HepG2 (cell line): ENCODE measurements around the gene GATD1. TPM values are rescaled to one million over a fixed set of nuclear protein-coding genes. Genes with fewer than 3 reads are reported as not detected.

ENCODE experiments used
- ATAC-seq: fragments of 200-7000 bp; cut with Tn5 transposase; 3 replicates; pipeline ENCODE4 v1.9.1; 2020; ENCODE audit warnings: mild to moderate bottlenecking, moderate library complexity
- BruUV-seq: library from RNA; stranded (reverse); fragments of 400-500 nt; replicated peaks from 2 replicates; lab custom pipeline; 2021; lab: Mats Ljungman, UMichigan
- CTCF ChIA-PET: fragments of 300-600 bp; formaldehyde crosslinking; extraction: SDS; loops from one replicate; lab custom pipeline; 2021; ENCODE audit warnings: low total read pairs, inconsistent platforms, low intra/inter-chr PET ratio; lab: Yijun Ruan, JAX
- POLR2A ChIA-PET: fragments of 350-600 bp; sonication (Branson Sonifier 250); formaldehyde crosslinking; loops from one replicate; lab custom pipeline; 2020; ENCODE audit warnings: antibody characterized with exemption, inconsistent platforms; lab: Yijun Ruan, JAX
- DNase-seq: peaks from one replicate; pipeline ENCODE4 v3.0.0-alpha.2; 2015; ENCODE audit warnings: low spot score
- FAIRE-seq: peaks from 3 replicates; lab custom pipeline; 2011; peaks lifted over from hg19 to GRCh38; lab: Jason Lieb, UNC
- H2AFZ ChIP-seq: one replicate; pipeline ENCODE4 v1.6.1; 2011; ENCODE audit warnings: low read length, inconsistent platforms
- H3K27ac ChIP-seq: fragments of 300-600 bp; 3 replicates; pipeline ENCODE4 v1.8.0; 2011; ENCODE audit warnings: mixed run types, mild to moderate bottlenecking, mixed read lengths, low read length, inconsistent platforms; ENCODE audit not compliant: insufficient read depth; ENCODE audit errors: extremely low read length
- H3K27me3 ChIP-seq, 2 experiments: fragments of 200-600 bp in 1 of 2; 2 replicates in 1 of 2; 3 replicates in 1 of 2; pipeline versions ENCODE4 v1.6.0 to v1.8.0; 2011; ENCODE audit warnings: low read length in 2 of 2, mild to moderate bottlenecking in 2 of 2, moderate library complexity in 2 of 2, inconsistent platforms in 1 of 2; ENCODE audit not compliant: insufficient read depth in 2 of 2, control insufficient read depth in 1 of 2
- H3K36me3 ChIP-seq, 2 experiments: fragments of 200-600 bp in 1 of 2; replicated peaks in 1 of 2; 2 replicates in 1 of 2; 3 replicates in 1 of 2; pipeline versions ENCODE4 v1.5.1 to v1.8.0; 2011; ENCODE audit warnings: low read length in 2 of 2, inconsistent platforms in 1 of 2; ENCODE audit not compliant: insufficient read depth in 2 of 2, control insufficient read depth in 1 of 2
- H3K4me1 ChIP-seq: 2 replicates; pipeline ENCODE4 v1.5.1; 2012; ENCODE audit warnings: low read length, inconsistent platforms; ENCODE audit not compliant: insufficient read depth
- H3K4me2 ChIP-seq: 2 replicates; pipeline ENCODE4 v1.6.0; 2011; ENCODE audit warnings: low read depth, low read length, inconsistent platforms
- H3K4me3 ChIP-seq, 3 experiments: fragments of 200-600 bp in 1 of 3; sonication (generic), shearing (Covaris generic) in 1 of 3; replicated peaks in 1 of 3; 2 replicates each; pipeline ENCODE4 v1.5.1; 2011 to 2016; ENCODE audit warnings: low read length in 3 of 3, inconsistent platforms in 2 of 3, low read depth in 2 of 3, mild to moderate bottlenecking in 2 of 3, control low read depth in 1 of 3, mixed read lengths in 1 of 3; ENCODE audit not compliant: insufficient read depth in 1 of 3
- H3K79me2 ChIP-seq: one replicate; pipeline ENCODE4 v1.6.1; 2011; ENCODE audit warnings: low read length, inconsistent platforms; ENCODE audit not compliant: insufficient read depth
- H3K9ac ChIP-seq: 2 replicates; pipeline ENCODE4 v1.6.0; 2011; ENCODE audit warnings: mild to moderate bottlenecking, low read depth, low read length, inconsistent platforms; ENCODE audit not compliant: insufficient read depth
- H3K9me3 ChIP-seq: 2 replicates; pipeline ENCODE4 v1.5.1; 2012; ENCODE audit warnings: mild to moderate bottlenecking, low read length
- H4K20me1 ChIP-seq: 2 replicates; pipeline ENCODE4 v1.6.0; 2011; ENCODE audit warnings: inconsistent platforms, mild to moderate bottlenecking, low read length, moderate library complexity; ENCODE audit not compliant: insufficient read depth
- KDM2A ChIP-seq: sonication (generic); formaldehyde crosslinking; IDR thresholded peaks from 2 replicates; pipeline ENCODE4 v1.4.0; 2020; ENCODE audit warnings: low read depth, missing genetic modification reagents, borderline replicate concordance
- NFKBIZ ChIP-seq: IDR thresholded peaks from 2 replicates; pipeline ENCODE4 v1.6.1; 2018; ENCODE audit warnings: missing genetic modification reagents, missing compliant biosample characterization
- SAP130 ChIP-seq: IDR thresholded peaks from 2 replicates; pipeline ENCODE4 v1.6.1; 2016; ENCODE audit warnings: low read depth
- ZFX ChIP-seq: sonication (generic); formaldehyde crosslinking; IDR thresholded peaks from 2 replicates; pipeline ENCODE4 v1.4.0; 2020; ENCODE audit warnings: mild to moderate bottlenecking, low read depth, missing genetic modification reagents, moderate library complexity
- ZNF224 ChIP-seq: sonication (generic); formaldehyde crosslinking; IDR thresholded peaks from 2 replicates; pipeline ENCODE4 v1.5.0; 2020; ENCODE audit warnings: mild to moderate bottlenecking, missing genetic modification reagents
- ZNF282 ChIP-seq: fragments of 450-650 bp; IDR thresholded peaks from 2 replicates; pipeline ENCODE4 v1.6.1; 2018; ENCODE audit not compliant: partially characterized antibody
- ZNF496 ChIP-seq: sonication (generic); formaldehyde crosslinking; IDR thresholded peaks from 2 replicates; pipeline ENCODE4 v1.8.1; 2023; ENCODE audit warnings: mild to moderate bottlenecking, moderate library complexity, missing genetic modification reagents; ENCODE audit not compliant: insufficient replicate concordance
- ZNF737 ChIP-seq: sonication (generic); formaldehyde crosslinking; IDR thresholded peaks from 2 replicates; pipeline ENCODE4 v1.5.0; 2020; ENCODE audit warnings: missing genetic modification reagents, mild to moderate bottlenecking, borderline replicate concordance
- ZNF891 ChIP-seq: sonication (generic); formaldehyde crosslinking; IDR thresholded peaks from 2 replicates; pipeline ENCODE4 v1.5.0; 2020; ENCODE audit warnings: mild to moderate bottlenecking, missing genetic modification reagents
- WGBS: methylation state at CpG from one replicate; pipeline ENCODE4 v1.1.6; 2017; ENCODE audit warnings: low lambda C conversion rate; 5-methylcytosine and 5-hydroxymethylcytosine counted together
- in situ Hi-C: cut with HindIII; loops from 2 replicates; pipeline ENCODE4 v1.10.0; 2017; ENCODE audit warnings: low pct_unique_long_range_greater_than_20kb; ENCODE audit not compliant: extremely low pct_ligation_motif_present
- intact Hi-C: fragments of 100-400 bp; cut with micrococcal nuclease; formaldehyde crosslinking; loops from one replicate; pipeline ENCODE4 v1.10.0; 2022; ENCODE audit not compliant: unreplicated experiment
- polyA plus RNA-seq, 8 experiments: library from polyadenylated mRNA; depleted of rRNA in 3 of 8; stranded (reverse) in 7 of 8; unstranded in 1 of 8; fragments of >200 nt; fragmentation: Illumina TruSeq in 4 of 8; extraction: Trizol in 4 of 8; gene quantifications; 2 replicates each; pipeline versions ENCODE4 v1.2.1 to v1.2.3, GENCODE V29; 2011 to 2016; ENCODE audit warnings: low read depth in 4 of 8, missing spikeins in 1 of 8, mixed read lengths in 1 of 8; ENCODE audit not compliant: insufficient read depth in 1 of 8
- total RNA-seq, 5 experiments: library from RNA; depleted of rRNA; stranded (reverse); fragments of >200 nt; fragmentation: Illumina TruSeq; extraction: Trizol; gene quantifications; 2 replicates each; pipeline ENCODE4 v1.2.3, GENCODE V29; 2016; ENCODE audit warnings: low read depth in 1 of 5
- TF ChIP-seq, protein P1 (sequence below): sonication (generic); formaldehyde crosslinking; IDR thresholded peaks from 2 replicates; pipeline ENCODE4 v1.5.1; 2020; ENCODE audit warnings: mild to moderate bottlenecking, missing genetic modification reagents, borderline replicate concordance
- TF ChIP-seq, protein P2 (sequence below): sonication (generic); formaldehyde crosslinking; IDR thresholded peaks from 2 replicates; pipeline ENCODE4 v1.5.0; 2020; ENCODE audit warnings: missing genetic modification reagents, mild to moderate bottlenecking, borderline replicate concordance
- TF ChIP-seq, protein P3 (sequence below): sonication (generic); formaldehyde crosslinking; IDR thresholded peaks from 2 replicates; pipeline ENCODE4 v1.5.1; 2020; ENCODE audit warnings: mild to moderate bottlenecking, missing genetic modification reagents, moderate library complexity

GATD1 gene
- total and polyA plus RNA-seq, 2 of the 13 experiments (the other 11 are each of a cell fraction or from before 2014, with no cell fraction given) = 31.3 to 60.5 TPM

GRCh38 chr11:803770-804598 is 26.7 kb upstream of the GATD1 start:
- POLR2A ChIA-PET = interaction anchor here (1.5 to 4.6 kb wide), 4 partner anchors 8 to 35 kb away, joined by 6 to 56 read pairs (median 14); partner anchors contain the start of gene PNPLA2
- Histone ChIP-seq H3K79me2 (peaks cover 25% of the 10 kb centered on the region), H3K4me3 (peak overlapping the region; percentile 60 to 82 (median 80)), H4K20me1 (no peaks in the 10 kb centered on the region), H3K27me3 (no peaks in the 10 kb centered on the region; a peak in 1 of 5 replicates), H3K9ac (peak overlapping the region; percentile 79), H3K4me2 (peak overlapping the region; percentile 94), H2AFZ (no peak overlapping the region), H3K4me1 (peaks cover 36% of the 10 kb centered on the region), H3K36me3 (peaks cover 7 to 8% of the 10 kb centered on the region in 2 experiments; a peak in 3 of 5 replicates), H3K9me3 (no peaks in the 10 kb centered on the region), H3K27ac (peak overlapping the region; percentile 19)
- FAIRE-seq (no peak), DNase-seq (no peak), ATAC-seq (peak; percentile 10)
- no TSS peak for BruUV-seq
- in situ Hi-C loops = no loop called here
- 29% methylated on average over 23 of the region's 26 CpGs for WGBS
- CTCF ChIA-PET = no interaction called here
- intact Hi-C loops = no loop called here
- TF ChIP-seq, protein P1, sequence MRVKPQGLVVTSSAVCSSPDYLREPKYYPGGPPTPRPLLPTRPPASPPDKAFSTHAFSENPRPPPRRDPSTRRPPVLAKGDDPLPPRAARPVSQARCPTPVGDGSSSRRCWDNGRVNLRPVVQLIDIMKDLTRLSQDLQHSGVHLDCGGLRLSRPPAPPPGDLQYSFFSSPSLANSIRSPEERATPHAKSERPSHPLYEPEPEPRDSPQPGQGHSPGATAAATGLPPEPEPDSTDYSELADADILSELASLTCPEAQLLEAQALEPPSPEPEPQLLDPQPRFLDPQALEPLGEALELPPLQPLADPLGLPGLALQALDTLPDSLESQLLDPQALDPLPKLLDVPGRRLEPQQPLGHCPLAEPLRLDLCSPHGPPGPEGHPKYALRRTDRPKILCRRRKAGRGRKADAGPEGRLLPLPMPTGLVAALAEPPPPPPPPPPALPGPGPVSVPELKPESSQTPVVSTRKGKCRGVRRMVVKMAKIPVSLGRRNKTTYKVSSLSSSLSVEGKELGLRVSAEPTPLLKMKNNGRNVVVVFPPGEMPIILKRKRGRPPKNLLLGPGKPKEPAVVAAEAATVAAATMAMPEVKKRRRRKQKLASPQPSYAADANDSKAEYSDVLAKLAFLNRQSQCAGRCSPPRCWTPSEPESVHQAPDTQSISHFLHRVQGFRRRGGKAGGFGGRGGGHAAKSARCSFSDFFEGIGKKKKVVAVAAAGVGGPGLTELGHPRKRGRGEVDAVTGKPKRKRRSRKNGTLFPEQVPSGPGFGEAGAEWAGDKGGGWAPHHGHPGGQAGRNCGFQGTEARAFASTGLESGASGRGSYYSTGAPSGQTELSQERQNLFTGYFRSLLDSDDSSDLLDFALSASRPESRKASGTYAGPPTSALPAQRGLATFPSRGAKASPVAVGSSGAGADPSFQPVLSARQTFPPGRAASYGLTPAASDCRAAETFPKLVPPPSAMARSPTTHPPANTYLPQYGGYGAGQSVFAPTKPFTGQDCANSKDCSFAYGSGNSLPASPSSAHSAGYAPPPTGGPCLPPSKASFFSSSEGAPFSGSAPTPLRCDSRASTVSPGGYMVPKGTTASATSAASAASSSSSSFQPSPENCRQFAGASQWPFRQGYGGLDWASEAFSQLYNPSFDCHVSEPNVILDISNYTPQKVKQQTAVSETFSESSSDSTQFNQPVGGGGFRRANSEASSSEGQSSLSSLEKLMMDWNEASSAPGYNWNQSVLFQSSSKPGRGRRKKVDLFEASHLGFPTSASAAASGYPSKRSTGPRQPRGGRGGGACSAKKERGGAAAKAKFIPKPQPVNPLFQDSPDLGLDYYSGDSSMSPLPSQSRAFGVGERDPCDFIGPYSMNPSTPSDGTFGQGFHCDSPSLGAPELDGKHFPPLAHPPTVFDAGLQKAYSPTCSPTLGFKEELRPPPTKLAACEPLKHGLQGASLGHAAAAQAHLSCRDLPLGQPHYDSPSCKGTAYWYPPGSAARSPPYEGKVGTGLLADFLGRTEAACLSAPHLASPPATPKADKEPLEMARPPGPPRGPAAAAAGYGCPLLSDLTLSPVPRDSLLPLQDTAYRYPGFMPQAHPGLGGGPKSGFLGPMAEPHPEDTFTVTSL (CRISPR knock-in tag) = no peak
- TF ChIP-seq ZNF737 (CRISPR knock-in tag) (no peak), NFKBIZ (CRISPR knock-in tag) (no peak), ZNF496 (CRISPR knock-in tag) (no peak), ZNF224 (0 out of 2 replicates have a peak, but pooled peaks have one; percentile 29), ZNF282 (no peak), KDM2A (CRISPR knock-in tag) (peak; percentile 22; the same call in 1 of the 2 replicates), ZNF891 (CRISPR knock-in tag) (peak; percentile 21; the same call in 1 of the 2 replicates), SAP130 (CRISPR knock-in tag) (no peak), ZFX (peak; percentile 48; the same call in 1 of the 2 replicates)
- TF ChIP-seq, protein P2, sequence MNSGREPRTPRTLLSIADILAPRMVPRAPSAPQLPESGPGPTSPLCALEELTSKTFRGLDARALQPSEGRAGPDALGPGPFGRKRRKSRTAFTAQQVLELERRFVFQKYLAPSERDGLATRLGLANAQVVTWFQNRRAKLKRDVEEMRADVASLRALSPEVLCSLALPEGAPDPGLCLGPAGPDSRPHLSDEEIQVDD (CRISPR knock-in tag) = 0 out of 2 replicates have a peak, but pooled peaks have one; percentile 16
- TF ChIP-seq, protein P3, sequence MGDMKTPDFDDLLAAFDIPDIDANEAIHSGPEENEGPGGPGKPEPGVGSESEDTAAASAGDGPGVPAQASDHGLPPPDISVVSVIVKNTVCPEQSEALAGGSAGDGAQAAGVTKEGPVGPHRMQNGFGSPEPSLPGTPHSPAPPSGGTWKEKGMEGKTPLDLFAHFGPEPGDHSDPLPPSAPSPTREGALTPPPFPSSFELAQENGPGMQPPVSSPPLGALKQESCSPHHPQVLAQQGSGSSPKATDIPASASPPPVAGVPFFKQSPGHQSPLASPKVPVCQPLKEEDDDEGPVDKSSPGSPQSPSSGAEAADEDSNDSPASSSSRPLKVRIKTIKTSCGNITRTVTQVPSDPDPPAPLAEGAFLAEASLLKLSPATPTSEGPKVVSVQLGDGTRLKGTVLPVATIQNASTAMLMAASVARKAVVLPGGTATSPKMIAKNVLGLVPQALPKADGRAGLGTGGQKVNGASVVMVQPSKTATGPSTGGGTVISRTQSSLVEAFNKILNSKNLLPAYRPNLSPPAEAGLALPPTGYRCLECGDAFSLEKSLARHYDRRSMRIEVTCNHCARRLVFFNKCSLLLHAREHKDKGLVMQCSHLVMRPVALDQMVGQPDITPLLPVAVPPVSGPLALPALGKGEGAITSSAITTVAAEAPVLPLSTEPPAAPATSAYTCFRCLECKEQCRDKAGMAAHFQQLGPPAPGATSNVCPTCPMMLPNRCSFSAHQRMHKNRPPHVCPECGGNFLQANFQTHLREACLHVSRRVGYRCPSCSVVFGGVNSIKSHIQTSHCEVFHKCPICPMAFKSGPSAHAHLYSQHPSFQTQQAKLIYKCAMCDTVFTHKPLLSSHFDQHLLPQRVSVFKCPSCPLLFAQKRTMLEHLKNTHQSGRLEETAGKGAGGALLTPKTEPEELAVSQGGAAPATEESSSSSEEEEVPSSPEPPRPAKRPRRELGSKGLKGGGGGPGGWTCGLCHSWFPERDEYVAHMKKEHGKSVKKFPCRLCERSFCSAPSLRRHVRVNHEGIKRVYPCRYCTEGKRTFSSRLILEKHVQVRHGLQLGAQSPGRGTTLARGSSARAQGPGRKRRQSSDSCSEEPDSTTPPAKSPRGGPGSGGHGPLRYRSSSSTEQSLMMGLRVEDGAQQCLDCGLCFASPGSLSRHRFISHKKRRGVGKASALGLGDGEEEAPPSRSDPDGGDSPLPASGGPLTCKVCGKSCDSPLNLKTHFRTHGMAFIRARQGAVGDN (CRISPR knock-in tag) = peak; percentile 55
